SK-N-SH (cell line): Measurements from ENCODE around the gene EBP.

Experiments used
- CTCF ChIP-seq: fragments of 200-600 bp; sonication (generic); IDR thresholded peaks from 2 replicates; pipeline ENCODE4 v1.6.1; 2017; ENCODE audit warnings: antibody characterized with exemption, mild to moderate bottlenecking, moderate library complexity
- ELF1 ChIP-seq: IDR thresholded peaks from 2 replicates; pipeline ENCODE4 v1.4.0; 2012
- EP300 ChIP-seq, 2 experiments: IDR thresholded peaks; 2 replicates each; pipeline versions ENCODE4 v1.4.0 to v1.6.1; 2012; ENCODE audit warnings: borderline replicate concordance in 1 of 2, low read depth in 1 of 2, low read length in 1 of 2
- EZH2phosphoT487 ChIP-seq: fragments of 200-600 bp; sonication (generic); IDR thresholded peaks from 2 replicates; pipeline ENCODE4 v1.6.1; 2017; ENCODE audit warnings: low read depth, mixed run types, mild to moderate bottlenecking, antibody characterized with exemption, moderate library complexity, borderline replicate concordance
- GATA2 ChIP-seq: sonication (generic); formaldehyde crosslinking; IDR thresholded peaks from 2 replicates; pipeline ENCODE4 v1.5.0; 2020; ENCODE audit warnings: mild to moderate bottlenecking, missing genetic modification reagents
- IRF3 ChIP-seq: fragments of 150-350 bp; IDR thresholded peaks from 2 replicates; pipeline ENCODE4 v1.6.1; 2016; ENCODE audit warnings: mild to moderate bottlenecking, low read depth, low read length
- JUND ChIP-seq: IDR thresholded peaks from 2 replicates; pipeline ENCODE4 v1.4.0; 2012
- MAX ChIP-seq: IDR thresholded peaks from 2 replicates; pipeline ENCODE4 v1.4.0; 2012; ENCODE audit warnings: low read depth
- PBX3 ChIP-seq: IDR thresholded peaks from 2 replicates; pipeline ENCODE4; 2012
- POLR2AphosphoS5 ChIP-seq: IDR thresholded peaks from 2 replicates; pipeline ENCODE4 v1.6.1; 2012; ENCODE audit warnings: low read depth, low read length
- RFX5 ChIP-seq: IDR thresholded peaks from 2 replicates; pipeline ENCODE4 v1.6.1; 2012; ENCODE audit warnings: mild to moderate bottlenecking, improper control_type of control experiment, low read length
- SIN3A ChIP-seq: IDR thresholded peaks from 2 replicates; pipeline ENCODE4 v1.6.1; 2012; ENCODE audit warnings: low read depth, mild to moderate bottlenecking, low read length, moderate library complexity, borderline replicate concordance
- TCF12 ChIP-seq: IDR thresholded peaks from 2 replicates; pipeline ENCODE4 v1.4.0; 2012
- USF2 ChIP-seq: fragments of 150-350 bp; IDR thresholded peaks from 2 replicates; pipeline ENCODE4 v1.6.1; 2017; ENCODE audit warnings: antibody characterized with exemption, low read length, low read depth, borderline replicate concordance

GRCh38 chrX:48489892-48490291, 31.7 kb upstream of the EBP start:
- TF ChIP-seq CTCF (no peak), JUND (no peak), ELF1 (no peak), EP300 (IDR thresholded peaks at IDR 0.05; ENCODE audit: borderline replicate concordance in 1 of 2, low read depth in 1 of 2, low read length in 1 of 2) (no peak), RFX5 (no peak), SIN3A (no peak), TCF12 (no peak), USF2 (no peak), MAX (no peak), POLR2AphosphoS5 (no peak), IRF3 (no peak), GATA2 (CRISPR knock-in tag) (no peak), PBX3 (no peak), EZH2phosphoT487 (no peak)
